Fibroblast of skin of back (primary cell): ENCODE measurements around the gene VWA5A. TPM values are rescaled to one million over a fixed set of nuclear protein-coding genes. Genes with fewer than 3 reads are reported as not detected.

ENCODE experiments used
- DNase-seq: peaks from one replicate; pipeline ENCODE4 v3.0.0-alpha.2; 2013
- polyA plus RNA-seq, 2 experiments: library from polyadenylated mRNA; unstranded; fragments of 120-200 nt; gene quantifications; one replicate each; pipeline ENCODE4 v1.2.1, GENCODE V29; 2013; ENCODE audit not compliant: insufficient read length in 2 of 2

VWA5A gene, protein sequence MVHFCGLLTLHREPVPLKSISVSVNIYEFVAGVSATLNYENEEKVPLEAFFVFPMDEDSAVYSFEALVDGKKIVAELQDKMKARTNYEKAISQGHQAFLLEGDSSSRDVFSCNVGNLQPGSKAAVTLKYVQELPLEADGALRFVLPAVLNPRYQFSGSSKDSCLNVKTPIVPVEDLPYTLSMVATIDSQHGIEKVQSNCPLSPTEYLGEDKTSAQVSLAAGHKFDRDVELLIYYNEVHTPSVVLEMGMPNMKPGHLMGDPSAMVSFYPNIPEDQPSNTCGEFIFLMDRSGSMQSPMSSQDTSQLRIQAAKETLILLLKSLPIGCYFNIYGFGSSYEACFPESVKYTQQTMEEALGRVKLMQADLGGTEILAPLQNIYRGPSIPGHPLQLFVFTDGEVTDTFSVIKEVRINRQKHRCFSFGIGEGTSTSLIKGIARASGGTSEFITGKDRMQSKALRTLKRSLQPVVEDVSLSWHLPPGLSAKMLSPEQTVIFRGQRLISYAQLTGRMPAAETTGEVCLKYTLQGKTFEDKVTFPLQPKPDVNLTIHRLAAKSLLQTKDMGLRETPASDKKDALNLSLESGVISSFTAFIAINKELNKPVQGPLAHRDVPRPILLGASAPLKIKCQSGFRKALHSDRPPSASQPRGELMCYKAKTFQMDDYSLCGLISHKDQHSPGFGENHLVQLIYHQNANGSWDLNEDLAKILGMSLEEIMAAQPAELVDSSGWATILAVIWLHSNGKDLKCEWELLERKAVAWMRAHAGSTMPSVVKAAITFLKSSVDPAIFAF
- 1.6 TPM for polyA plus RNA-seq (2013, experiment 1 of 2; ENCODE audit: insufficient read length)
- polyA plus RNA-seq (2013, experiment 2 of 2; ENCODE audit: insufficient read length), result 1.9 TPM

DNA sequence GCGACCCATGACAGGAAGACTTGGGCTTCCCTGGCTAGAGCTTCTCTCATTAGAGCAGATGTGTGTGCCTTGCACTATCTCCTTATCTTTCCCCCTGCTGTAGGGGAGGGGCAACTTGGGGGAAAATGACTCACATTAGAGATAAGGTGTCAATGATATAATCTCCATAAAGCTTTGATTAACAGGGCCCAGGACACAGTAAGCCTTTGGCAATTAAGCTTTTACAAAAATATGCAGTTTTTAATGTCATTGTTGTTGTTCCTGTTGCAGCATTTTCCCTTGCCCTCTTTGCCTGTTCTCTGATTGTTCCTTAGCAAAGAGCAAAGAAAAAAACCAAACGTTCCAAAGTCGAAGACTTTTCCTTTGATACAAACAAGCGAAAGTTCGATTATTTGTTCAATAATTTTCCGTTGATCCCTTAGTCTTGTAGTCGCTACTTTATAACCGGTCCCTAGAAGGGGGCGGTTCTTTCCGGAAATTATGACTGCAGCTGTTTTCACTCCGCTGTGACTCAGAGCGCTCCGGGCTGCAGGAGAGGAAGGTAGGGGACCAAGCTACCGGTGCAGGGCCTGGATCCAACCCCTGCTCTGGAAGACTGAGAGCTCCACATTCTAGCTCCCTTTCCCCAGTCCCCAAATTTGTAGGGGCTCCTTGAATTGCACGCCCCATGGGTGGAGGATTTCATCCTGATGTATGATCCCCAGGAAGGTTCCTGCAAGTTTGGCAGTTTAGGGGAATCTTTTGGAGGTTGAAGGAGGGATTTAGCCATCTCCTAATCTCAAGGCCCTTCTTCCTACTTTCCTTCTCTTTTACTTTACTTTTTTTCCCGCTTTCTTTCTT lies at the start of gene VWA5A:
TSS of gene VWA5A (plus strand) at position 509 of the 840 bp plus-strand sequence. CDS start 2,062 bp downstream, outside the sequence.
- peak; percentile 90 for DNase-seq

DNA sequence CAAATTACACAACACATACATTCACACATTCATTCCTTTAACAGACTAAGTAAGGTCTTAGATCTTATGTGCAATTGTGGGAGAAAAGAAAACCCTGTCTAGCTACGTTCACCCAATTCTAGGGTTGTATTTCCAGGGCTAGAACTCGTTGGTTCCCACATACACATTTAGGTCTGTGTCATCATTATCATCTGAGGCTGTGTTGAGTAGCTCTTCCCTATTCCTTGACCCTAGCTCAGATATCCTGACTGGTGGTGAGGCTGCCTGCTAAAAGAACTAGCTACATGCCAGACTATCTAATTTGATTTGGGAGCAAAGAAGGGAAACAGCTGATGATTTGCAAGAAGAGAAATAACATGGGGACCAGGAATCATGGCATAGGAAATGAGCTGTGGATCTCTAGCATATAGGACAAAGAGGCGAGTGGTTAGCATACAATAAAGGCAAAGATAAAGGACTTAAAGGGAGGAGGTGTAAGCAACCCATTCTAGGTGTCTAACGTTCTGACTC lies 46.6 kb upstream of the VWA5A start:
- DNase-seq, result no peak

- peak; percentile 57 for DNase-seq
Observed at GRCh38 chr11:124069429-124070401, 45.5 kb upstream of the VWA5A start.

GRCh38 chr11:124070915-124071622 lies 44.2 kb upstream of the VWA5A start:
- DNase-seq, result peak; percentile 64

- DNase-seq, result no peak
Observed at GRCh38 chr11:124071623-124071948, 43.7 kb upstream of the VWA5A start.

DNA sequence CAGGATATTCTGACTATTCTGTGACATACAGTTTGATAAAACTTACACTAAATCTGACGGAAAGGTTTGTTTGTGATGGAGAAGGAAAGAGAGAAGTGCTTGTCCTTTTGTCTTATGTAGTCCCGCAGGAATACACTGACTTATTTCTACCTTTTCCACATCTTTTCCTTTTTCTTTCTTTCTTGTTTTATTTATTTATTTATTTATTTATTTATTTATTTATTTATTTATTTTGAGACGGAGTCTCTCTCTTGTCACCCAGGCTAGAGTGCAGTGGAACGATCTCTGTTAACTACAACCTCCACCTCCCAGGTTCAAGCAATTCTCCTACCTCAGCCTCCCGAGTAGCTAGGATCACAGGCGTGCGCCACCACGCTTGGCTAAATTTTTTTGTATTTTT lies 43.1 kb upstream of the VWA5A start:
- no peak for DNase-seq

GRCh38 chr11:124074554-124074953 lies 40.7 kb upstream of the VWA5A start:
- no peak for DNase-seq

DNA sequence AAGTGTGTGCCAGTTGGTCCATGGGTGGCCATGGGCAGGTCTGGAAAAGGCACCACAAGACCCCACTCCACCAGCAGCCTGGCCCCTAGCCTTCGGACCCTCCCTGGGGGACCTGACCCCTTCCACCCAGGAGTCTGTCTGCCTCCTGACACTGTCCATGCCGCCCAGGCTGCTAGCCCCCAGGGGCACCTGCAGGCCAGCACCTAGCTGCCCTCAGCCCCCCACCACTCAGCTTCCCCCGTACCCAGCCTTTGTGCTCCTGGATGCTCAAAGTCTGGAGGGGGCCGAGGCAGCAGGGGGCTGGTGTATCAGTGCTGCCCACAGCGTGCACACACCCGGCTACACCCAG lies 39.8 kb upstream of the VWA5A start:
- DNase-seq, result no peak

DNA sequence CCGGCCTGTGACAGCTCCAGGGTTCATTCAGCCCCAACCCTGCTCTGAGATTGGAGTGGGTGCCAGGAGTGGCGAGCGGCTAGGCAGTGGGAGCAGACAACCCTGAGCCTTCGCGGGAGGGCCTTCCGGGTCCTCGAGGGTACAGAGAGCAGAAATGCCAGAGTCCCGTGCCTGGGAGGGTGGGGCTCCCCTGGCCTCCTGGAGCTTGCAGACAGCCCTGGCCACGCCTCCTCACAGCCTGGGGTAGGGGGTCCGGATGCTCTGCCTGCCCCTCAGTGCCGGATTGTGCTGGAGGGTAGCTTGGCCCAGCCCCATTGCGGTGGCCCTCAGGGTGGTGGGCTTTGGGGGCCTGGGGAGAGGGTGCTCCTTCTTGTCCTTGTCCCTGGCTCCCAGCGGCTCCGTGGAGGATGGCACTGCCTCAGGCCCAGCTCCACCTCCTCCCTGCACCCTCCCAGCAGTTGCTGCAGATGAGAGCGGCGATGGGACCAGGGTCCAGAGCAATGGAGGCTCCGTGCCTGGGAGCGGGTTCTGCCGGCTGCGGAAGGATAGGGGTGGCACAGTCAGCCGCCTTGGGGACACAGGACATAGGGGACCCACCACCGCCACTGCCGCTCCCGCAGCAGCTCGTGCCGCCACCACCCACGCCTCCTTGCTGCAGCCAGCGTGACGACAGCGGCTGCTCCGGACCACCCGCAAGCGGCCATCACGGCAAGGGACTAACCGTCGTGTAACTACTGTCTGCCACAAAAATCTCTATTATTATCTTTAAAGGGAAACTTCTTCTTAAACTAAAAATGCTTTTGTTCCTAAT lies 39.2 kb upstream of the VWA5A start:
- peak; percentile 26 for DNase-seq

DNA sequence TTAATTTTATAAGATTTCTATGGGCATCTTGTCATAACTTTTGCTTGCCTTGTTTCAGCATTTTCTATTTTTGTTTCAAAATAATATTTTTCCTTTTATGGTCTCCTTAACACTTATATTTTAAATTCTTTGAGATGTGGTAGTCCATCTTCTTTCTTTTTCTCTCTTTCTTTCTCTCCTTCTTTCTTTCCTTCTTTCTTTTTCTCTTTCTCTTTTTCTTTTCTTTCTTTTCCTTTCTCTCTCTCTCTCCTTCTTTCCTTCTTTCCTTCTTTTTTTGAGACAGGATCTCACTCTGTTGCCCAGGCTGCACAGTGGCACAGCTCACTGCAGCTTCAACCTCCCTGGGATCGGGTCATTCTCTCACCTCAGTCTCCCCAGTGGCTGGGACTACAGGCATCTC lies 38.0 kb upstream of the VWA5A start:
- no peak for DNase-seq

DNA sequence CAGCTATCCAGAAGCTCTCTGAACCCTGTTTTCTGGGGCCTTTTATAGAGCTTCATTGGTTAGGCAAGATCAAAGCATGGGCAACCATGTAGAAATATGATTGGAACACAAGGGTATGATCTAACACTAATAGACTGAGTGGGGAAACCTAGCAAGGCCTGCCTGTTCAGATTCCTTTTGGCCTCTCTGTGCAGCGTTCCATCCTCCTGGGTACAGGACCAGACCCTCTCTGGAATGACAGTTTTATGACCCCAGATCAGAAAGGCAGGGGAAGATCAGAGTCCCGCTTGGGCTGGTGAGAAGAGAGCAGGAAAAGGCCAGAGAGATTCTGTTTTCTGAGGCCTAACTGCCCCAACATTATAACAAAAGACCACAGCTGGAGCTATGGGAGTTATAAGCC lies 36.7 kb upstream of the VWA5A start:
- DNase-seq, result no peak

GRCh38 chr11:124079631-124080326 lies 35.5 kb upstream of the VWA5A start:
- no peak for DNase-seq

DNA sequence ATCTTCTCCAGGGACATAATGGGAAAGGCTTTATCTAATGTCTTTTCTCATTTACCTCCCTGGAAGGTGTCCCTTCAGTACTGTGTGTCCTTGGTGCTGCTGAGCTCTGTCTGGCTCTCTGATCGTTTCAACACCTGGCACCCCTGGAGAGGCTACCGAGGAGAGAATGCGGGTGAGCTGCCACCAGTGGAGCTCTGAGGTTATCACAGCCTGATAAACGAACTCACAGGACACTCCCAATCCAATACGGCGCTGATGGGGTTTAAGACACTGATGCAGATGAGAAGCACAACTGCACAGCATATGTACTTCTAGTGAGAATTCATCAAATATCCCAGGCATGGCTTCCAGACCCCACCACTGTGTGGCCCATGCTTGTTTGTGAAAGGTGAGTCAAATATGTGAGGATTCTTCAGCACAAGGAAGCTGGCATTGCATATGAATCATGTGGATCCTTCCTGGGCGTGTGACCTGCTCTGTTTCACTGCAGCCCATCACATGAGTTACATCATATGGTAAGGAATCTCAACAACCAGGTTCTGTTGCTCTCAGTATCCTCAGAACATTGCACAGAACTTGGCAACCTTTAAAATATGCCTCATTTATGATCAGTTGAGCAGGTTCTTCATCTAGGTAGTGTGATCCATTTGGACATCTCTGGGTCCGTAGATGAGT lies 34.8 kb upstream of the VWA5A start:
- peak; percentile 26 for DNase-seq

DNA sequence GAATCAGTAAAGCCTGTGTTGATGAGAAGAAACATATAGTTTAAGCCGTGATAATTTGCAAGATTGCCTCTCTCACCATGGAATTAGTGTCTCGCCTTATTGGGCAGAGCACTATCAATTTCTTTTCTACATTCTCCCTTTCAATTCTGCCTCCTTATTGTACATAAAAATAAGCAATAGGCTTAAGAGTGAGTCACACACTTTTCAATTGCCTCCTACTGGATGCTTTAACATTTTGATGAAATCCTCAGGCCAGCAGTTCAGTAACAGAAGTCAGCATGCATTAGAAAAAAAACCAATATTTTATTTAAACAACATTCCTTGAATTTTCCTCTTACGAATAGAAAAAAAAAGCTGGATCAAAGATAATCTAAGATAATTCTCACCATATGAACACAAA lies 33.8 kb upstream of the VWA5A start:
- DNase-seq, result no peak

GRCh38 chr11:124082371-124082770 lies 32.9 kb upstream of the VWA5A start:
- DNase-seq, result no peak

GRCh38 chr11:124085583-124085982 lies 29.7 kb upstream of the VWA5A start:
- peak; percentile 24 for DNase-seq

DNA sequence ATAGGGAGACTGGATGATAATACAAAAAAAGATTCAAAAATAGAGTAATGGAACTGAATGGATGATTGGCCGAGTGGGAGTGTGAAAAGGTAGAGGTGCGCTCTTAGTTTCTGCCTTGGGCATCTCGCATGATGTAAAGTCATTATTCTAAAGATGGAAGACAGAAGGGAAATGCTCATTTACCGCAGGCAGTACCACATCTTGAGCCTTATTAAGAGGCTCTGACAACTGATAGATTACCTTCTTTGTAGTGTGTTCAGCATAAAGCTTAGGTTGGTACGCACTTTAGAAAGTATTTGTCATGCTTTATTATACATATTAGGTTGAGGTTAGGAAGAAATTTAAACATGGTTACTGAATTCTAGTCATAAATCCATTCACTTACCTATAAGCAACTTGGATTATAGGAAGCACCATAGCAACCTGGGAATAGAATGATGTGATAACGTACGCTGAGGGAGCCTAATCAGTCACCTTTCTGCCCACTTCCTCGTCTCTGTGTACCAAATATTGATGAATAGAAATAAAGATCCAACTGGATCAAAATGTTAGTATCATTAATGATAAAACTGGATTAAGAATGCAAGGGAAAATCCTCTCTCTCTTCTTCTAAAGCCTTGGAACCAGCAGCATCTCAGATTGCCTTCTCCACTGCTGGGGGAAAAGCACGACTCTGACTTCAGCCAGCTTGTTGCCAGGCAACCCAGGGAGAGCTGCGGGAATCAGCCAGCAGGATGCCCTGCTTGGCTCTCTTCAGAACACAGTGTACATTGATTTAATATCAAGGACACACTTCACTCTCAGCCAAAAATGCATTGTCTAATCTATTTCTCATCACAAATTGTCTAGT lies 29.0 kb upstream of the VWA5A start:
- DNase-seq, result no peak

DNA sequence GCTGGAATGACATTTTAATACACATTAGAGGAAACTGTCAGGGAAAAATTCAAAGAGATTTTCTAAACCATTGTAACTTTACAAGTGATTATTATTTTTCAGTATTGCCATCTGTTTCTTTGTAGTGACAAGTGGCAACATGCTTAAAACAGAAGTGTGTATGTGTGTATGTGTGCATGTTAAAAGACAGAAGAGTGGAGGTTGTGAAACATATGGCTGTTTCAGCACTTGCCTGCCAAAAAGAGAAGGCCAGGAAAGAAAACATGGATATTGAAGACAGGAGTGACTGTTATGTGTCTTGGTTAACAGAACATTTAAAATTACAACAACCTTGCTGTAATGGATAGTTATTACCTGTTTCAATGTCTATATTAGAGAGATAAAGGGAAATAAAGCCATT lies 24.3 kb upstream of the VWA5A start:
- DNase-seq, result no peak
